Occipital lobe (tissue), 2 donors: ENCODE data around the gene CHAC1. TPM values are rescaled to one million over a fixed set of nuclear protein-coding genes. Genes with fewer than 3 reads are reported as not detected.

Experiments used
- DNase-seq: peaks from one replicate; lab custom pipeline; 2025; lab: John Stamatoyannopoulos, UW
- total RNA-seq: library from RNA; depleted of rRNA; stranded (reverse); fragments of >200 nt; gene quantifications from one replicate; pipeline ENCODE4 v1.2.3, GENCODE V29; 2014

CHAC1 gene
- total RNA-seq, 1 donor from 2014 or later = 4.2 TPM

DNA sequence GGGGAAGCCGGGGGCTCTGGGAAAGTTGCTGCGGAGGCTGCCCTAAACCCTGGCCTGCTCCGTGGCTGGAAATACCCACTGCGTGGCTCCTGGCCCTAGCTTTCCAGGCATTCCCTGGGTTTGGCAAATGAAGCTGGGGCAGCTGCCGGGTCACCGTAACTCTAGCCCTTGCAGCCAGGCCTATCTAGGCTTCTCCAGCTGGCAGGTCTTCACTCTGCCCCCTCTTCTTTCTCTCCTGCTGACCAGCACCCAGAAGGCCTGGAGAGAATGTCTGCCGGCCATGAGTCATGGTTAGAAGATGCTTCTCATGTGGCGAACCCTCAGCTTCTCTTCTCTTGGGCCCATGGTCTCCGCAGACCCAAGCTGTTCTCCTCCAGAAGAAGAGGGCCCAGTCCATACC is 29.7 kb upstream of the CHAC1 start:
- no peak for DNase-seq

GRCh38 chr15:40925495-40925862 is 27.8 kb upstream of the CHAC1 start:
- DNase-seq = no peak

GRCh38 chr15:40925863-40926658 is 27.2 kb upstream of the CHAC1 start:
- no peak for DNase-seq

- no peak for DNase-seq
Observed at GRCh38 chr15:40926659-40927494, 26.4 kb upstream of the CHAC1 start.

GRCh38 chr15:40927495-40927872 is 25.8 kb upstream of the CHAC1 start:
- DNase-seq = no peak

- no peak for DNase-seq
Observed at GRCh38 chr15:40927873-40928806, 25.1 kb upstream of the CHAC1 start.

DNA sequence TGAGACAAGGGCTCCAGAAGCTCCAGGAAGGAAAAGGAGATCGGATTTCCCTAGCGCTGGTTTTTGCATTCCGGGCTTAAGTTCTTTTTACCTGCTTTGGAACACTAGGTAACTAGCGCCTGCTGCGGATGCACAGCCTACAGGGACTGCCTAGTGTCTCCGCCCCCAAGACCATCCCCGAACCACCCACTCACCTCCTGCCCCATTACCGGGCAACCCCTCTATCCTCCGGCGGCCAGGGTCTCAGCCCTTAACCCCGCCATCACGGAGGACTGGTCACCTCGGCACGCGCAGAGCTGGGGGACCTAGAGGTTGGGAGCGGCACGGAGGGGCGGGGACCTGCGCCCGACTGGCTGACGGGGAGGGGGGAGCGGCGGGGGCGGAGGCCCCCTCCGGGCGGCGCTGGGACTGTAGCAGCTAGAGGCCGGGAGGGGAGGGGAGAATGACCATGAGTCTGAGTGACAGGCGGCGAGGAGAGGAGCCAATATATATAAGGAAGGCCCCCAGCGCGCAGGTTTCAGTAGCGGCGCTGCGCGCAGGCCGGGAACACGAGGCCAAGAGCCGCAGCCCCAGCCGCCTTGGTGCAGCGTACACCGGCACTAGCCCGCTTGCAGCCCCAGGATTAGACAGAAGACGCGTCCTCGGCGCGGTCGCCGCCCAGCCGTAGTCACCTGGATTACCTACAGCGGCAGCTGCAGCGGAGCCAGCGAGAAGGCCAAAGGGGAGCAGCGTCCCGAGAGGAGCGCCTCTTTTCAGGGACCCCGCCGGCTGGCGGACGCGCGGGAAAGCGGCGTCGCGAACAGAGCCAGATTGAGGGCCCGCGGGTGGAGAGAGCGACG is 24.2 kb upstream of the CHAC1 start, which contains the start of gene DLL4:
Gene DLL4 (plus strand): TSS at position 520 of the 839 bp plus-strand sequence. CDS start 329 bp downstream, outside the sequence.
- no peak for DNase-seq

- no peak for DNase-seq
Observed at GRCh38 chr15:40929660-40930429, 23.4 kb upstream of the CHAC1 start.

DNA sequence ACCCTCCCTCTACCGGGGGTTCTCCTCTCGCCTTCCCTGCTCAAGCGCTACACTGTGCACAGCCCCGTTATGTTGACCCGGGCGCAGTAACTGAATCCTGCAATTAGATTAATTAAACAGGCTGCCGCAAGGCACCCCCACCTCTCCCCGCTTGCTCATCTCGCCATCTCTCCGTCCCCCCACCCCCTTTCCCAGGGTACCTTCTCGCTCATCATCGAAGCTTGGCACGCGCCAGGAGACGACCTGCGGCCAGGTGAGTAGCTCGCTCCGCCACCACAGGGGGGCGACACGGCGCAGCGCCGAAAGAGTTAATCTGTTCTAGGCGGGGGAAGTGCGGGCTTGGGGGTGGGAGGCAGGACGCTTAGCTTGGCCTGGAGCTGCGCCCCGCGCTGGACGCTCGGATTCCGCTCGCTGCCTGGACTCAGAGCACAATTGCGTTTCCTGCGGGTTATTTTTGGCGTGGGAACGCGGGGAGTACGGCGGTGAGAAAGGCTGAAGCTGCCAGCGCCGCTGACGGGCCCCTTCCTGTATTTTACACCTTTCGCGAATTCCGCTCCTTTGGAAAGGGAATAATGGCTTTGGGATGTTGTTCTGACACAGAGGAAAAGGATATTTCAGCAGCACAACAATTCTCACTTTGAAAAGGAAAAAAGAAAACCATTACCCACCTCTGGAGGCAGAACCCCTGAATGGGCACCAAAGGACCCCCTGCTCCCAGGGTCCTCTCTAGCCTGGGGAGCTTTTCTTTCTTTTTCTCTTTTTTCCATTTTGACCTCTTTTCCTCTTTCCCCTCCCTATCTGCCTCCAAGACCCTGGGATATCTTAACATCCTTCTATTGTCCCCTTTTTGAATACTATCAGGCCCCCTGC is 22.6 kb upstream of the CHAC1 start:
- DNase-seq = no peak

GRCh38 chr15:40931300-40932142 is 21.8 kb upstream of the CHAC1 start:
- DNase-seq = no peak

- no peak for DNase-seq
Observed at GRCh38 chr15:40932156-40932555, 21.1 kb upstream of the CHAC1 start.

DNA sequence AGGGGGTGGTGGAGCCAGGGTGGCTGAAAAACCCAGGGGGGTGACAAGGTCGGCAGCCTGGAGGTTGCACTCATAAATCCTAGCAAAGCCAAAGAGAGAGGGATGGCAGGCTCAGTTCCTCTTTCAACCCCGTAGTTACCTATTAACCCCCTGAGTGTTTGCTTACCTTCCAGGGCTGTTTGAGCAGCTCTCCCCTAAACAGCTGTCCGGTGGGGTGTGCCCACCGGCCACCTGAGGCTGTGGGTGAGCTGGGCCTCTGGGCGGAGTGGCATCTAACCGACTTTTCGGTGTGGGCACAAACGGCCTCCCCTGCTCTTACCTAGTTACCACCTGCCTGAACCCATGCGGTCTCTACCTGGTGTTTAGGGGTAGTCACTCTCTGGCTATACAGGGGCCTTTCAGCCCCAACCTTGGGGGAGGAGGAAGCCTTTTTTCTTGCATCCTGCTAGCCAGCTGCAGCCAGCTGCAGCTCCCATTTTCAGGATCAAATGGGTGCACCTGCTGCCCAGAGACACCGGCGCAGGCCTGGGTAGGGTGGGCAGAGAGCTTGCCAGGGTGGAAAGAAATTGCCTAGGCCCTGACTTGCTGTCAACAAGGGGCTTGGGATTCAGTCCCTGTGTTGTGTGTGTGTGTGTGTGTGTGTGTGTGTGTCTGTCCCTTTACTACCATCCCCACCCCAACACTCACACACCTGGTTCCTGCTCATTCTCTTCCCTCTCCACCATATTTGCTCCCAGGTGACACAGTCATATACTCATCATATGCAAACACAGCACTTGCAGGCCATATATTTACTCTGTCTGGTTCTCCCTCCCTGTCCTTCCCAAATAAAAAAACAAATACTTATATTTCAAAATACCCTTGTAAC is 20.4 kb upstream of the CHAC1 start:
- DNase-seq = no peak

DNA sequence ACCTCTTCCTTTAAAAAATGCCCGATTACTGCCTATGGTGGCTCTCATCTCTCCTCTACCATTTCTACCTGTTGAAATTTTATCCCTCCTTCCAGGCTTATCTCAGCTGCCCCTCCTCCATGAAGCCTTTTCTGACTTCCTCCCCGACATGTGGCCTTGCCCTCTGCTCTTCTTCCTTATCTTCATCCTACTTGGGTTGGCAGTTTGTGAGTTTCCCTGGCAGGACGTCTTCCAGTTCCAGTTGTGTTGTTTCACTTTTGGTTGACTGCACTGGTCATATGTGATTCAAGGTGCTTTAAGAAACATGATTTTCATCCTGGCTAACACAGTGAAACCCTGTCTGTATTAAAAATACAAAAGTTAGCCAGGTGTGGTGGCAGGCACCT is 19.8 kb upstream of the CHAC1 start:
- DNase-seq = no peak

GRCh38 chr15:40934457-40934856 is 18.8 kb upstream of the CHAC1 start:
- no peak for DNase-seq

DNA sequence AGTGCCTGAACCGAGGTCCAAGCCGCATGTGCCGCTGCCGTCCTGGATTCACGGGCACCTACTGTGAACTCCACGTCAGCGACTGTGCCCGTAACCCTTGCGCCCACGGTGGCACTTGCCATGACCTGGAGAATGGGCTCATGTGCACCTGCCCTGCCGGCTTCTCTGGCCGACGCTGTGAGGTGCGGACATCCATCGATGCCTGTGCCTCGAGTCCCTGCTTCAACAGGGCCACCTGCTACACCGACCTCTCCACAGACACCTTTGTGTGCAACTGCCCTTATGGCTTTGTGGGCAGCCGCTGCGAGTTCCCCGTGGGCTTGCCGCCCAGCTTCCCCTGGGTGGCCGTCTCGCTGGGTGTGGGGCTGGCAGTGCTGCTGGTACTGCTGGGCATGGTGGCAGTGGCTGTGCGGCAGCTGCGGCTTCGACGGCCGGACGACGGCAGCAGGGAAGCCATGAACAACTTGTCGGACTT is 17.0 kb upstream of the CHAC1 start:
- DNase-seq = no peak

GRCh38 chr15:40936709-40937666 is 16.3 kb upstream of the CHAC1 start:
- DNase-seq = no peak
